ENCODE results near the gene SYNPO.

The SYNPO gene

DNA sequence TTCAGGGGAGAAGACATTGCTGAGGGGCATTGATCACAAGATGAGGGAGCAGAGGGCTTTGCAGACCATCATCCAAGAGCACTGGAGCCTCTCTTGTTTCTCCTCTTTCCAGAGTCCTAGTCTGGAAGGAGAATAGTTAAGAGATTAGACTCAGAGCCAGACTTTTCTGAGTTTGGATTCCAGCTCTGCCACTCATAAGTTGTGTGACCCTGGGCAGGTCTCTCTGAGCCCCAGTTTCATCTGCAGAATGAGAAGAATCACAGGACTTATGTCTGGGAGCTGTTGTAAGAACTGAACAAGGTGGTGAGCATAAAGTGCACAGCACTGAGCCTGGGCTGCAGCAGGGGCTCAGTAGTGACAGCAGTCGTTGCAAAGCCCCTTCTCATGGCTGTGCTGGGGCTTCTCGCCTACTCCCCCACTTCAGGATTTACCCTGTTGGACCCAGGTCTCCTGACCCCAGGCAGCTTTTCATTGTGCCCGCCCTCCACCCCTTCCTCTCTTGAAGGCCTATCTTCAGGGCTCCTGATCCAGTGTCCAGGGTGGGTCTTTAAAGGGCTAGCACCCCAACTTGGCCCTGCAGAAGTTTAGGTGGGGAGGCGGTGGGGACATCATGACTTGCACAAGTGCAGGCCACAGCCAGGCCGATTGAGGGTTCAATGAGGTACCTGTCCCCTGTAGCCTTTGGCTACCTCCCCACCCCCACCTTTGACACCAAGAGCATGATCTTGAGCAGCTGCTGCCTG is 1.5 kb downstream of the SYNPO start:
- Histone ChIP-seq H3K27me3 (ENCODE audit: control insufficient read depth, insufficient read depth, low read length) (no peaks in the 10 kb centered on the region), H3K27ac (peak overlapping the region; percentile 62), H3K4me1 (peaks cover 64% of the 10 kb centered on the region), H3K4me3 (ENCODE audit: low read depth, low read length) (no peak overlapping the region), H2AFZ (no peak overlapping the region), H3K9ac (no peak overlapping the region), H3K79me2 (no peaks in the 10 kb centered on the region), H3K4me2 (ENCODE audit: low read length) (peak overlapping the region; percentile 51), H3K9me3 (ENCODE audit: control insufficient read depth, low read length) (no peaks in the 10 kb centered on the region), H3K36me3 (ENCODE audit: control insufficient read depth, insufficient read depth, low read length) (no peaks in the 10 kb centered on the region)
- TF ChIP-seq, protein P1, sequence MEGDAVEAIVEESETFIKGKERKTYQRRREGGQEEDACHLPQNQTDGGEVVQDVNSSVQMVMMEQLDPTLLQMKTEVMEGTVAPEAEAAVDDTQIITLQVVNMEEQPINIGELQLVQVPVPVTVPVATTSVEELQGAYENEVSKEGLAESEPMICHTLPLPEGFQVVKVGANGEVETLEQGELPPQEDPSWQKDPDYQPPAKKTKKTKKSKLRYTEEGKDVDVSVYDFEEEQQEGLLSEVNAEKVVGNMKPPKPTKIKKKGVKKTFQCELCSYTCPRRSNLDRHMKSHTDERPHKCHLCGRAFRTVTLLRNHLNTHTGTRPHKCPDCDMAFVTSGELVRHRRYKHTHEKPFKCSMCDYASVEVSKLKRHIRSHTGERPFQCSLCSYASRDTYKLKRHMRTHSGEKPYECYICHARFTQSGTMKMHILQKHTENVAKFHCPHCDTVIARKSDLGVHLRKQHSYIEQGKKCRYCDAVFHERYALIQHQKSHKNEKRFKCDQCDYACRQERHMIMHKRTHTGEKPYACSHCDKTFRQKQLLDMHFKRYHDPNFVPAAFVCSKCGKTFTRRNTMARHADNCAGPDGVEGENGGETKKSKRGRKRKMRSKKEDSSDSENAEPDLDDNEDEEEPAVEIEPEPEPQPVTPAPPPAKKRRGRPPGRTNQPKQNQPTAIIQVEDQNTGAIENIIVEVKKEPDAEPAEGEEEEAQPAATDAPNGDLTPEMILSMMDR (IDR thresholded peaks at IDR 0.05): no peak

DNA sequence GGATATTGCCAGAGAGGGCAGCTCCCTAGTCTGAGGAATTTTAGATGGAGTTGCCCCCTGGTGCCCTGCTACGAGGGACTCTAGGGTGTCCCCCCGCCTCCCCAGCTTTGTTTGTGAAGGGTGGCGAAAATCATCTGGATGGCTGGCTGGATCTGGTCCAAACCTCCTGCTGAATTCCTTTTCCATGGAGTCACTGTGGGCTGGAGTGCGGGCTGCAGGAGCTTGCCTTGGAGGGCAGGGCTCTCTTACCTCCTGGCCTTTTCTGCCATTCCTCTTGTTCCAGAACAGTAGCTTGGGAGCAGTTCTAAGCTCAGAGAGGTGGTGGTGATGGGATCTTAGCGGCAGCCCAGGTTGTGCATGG is 2.1 kb downstream of the SYNPO start:
- peak overlapping the region; percentile 62 for H3K27ac ChIP-seq
- no peaks in the 10 kb centered on the region for H3K79me2 ChIP-seq
- H3K4me1 ChIP-seq: peaks cover 60% of the 10 kb centered on the region
- no peaks in the 10 kb centered on the region for H3K9me3 ChIP-seq (ENCODE audit: control insufficient read depth, low read length)
- H3K36me3 ChIP-seq (ENCODE audit: control insufficient read depth, insufficient read depth, low read length): no peaks in the 10 kb centered on the region
- TF ChIP-seq, protein P1 (IDR thresholded peaks at IDR 0.05): no peak
- H3K4me3 ChIP-seq (ENCODE audit: low read depth, low read length): no peak overlapping the region
- H2AFZ ChIP-seq: no peak overlapping the region
- H3K27me3 ChIP-seq (ENCODE audit: control insufficient read depth, insufficient read depth, low read length): no peaks in the 10 kb centered on the region
- no peak overlapping the region for H3K9ac ChIP-seq
- peak overlapping the region; percentile 51 for H3K4me2 ChIP-seq (ENCODE audit: low read length)

DNA sequence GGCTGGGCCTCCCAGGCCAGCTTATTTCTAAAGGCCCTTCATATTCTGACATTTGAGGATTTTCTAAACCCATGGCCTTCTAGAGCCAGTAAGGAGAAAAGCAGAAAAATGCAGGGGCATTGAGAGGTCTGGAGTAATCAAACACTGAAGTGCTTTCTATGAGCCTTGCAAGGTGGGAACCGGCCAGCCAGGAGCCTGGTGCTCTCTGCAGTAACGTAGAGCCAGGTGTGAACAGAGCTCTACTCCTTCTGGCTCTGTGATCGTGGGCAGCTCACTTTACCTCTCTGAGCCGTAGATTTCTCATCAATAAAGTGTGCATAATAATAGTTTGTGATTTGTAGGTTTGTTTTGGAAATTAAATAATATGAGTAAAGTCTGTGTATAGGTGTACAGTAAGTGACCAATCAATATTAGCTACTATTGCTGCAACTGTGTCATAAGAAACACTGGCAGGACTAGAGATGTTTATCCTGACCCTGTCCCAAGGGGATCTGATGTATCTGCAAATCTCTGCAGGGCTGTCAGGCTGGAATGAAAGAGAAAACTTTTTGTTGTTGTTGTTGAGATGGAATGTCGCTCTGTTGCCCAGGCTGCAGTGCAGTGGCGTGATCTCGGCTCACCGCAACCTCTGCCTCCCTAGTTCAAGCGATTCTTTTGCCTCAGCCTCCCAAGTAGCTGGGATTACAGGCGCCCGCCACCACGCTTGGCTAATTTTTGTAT is 2.7 kb downstream of the SYNPO start:
- H3K9ac ChIP-seq: no peak overlapping the region
- peaks cover 57% of the 10 kb centered on the region for H3K4me1 ChIP-seq
- H3K4me3 ChIP-seq (ENCODE audit: low read depth, low read length): no peak overlapping the region

DNA sequence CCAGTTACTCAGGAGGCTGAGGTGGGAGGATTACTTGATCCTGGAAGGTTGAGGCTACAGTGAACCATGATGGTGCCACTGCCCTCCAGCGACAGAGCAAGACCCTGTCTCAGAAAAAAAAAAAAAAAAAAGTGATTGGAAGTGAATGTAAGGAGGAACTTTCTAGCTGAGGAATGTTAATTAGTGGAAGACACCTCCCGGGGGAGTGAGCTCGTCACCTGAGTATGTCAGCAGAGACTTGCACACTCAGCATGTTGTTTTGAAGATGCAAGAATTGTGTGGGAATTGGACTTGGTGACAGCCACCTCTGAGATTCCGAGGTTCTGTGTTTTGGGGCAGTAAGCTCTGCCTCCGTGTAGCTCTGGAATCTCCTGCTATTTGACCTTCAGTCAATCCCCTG is 3.6 kb downstream of the SYNPO start:
- TF ChIP-seq, protein P1 (IDR thresholded peaks at IDR 0.05): no peak

More for the DNA sequence above, 2.7 kb downstream of the SYNPO start:
- Histone ChIP-seq H3K4me2 (ENCODE audit: low read length) (peak overlapping the region; percentile 51), H3K27me3 (ENCODE audit: control insufficient read depth, insufficient read depth, low read length) (no peaks in the 10 kb centered on the region), H2AFZ (no peak overlapping the region), H3K79me2 (no peaks in the 10 kb centered on the region), H3K27ac (peak overlapping the region; percentile 62), H3K36me3 (ENCODE audit: control insufficient read depth, insufficient read depth, low read length) (no peaks in the 10 kb centered on the region), H3K9me3 (ENCODE audit: control insufficient read depth, low read length) (no peaks in the 10 kb centered on the region)
- TF ChIP-seq, protein P1 (IDR thresholded peaks at IDR 0.05): no peak

More for the DNA sequence above, 3.6 kb downstream of the SYNPO start:
- Histone ChIP-seq H3K27ac (peak overlapping the region; percentile 62), H3K4me2 (ENCODE audit: low read length) (peak overlapping the region; percentile 24), H3K4me1 (peaks cover 57% of the 10 kb centered on the region), H3K79me2 (no peaks in the 10 kb centered on the region), H3K9ac (no peak overlapping the region), H3K4me3 (ENCODE audit: low read depth, low read length) (peak overlapping the region; percentile 32), H2AFZ (peak overlapping the region; percentile 40), H3K27me3 (ENCODE audit: control insufficient read depth, insufficient read depth, low read length) (no peaks in the 10 kb centered on the region), H3K9me3 (ENCODE audit: control insufficient read depth, low read length) (no peaks in the 10 kb centered on the region), H3K36me3 (ENCODE audit: control insufficient read depth, insufficient read depth, low read length) (no peaks in the 10 kb centered on the region)

All from parathyroid adenoma (tissue), 2 donors.